ENCODE measurements around the gene FOXP1.

DNA sequence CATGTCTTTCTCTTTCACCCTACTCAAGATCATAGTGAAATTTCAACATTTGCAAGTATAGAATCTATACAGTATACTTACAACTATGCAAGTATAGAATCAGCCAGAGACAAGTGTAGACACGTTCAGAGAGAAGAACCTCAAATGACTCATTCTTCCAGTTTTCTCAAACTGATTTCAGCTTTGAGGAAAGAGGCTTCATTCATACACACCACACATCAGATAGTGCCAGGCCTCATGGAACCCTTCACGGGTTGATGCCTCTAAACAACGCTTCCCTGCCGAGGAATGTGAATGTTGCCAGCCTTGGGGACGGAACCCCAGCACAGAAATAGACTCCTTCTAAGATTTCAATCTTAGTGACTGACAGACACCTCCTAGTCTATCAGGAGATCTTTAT lies 135.7 kb downstream of the FOXP1 start:
- TF ChIP-seq, protein P1, sequence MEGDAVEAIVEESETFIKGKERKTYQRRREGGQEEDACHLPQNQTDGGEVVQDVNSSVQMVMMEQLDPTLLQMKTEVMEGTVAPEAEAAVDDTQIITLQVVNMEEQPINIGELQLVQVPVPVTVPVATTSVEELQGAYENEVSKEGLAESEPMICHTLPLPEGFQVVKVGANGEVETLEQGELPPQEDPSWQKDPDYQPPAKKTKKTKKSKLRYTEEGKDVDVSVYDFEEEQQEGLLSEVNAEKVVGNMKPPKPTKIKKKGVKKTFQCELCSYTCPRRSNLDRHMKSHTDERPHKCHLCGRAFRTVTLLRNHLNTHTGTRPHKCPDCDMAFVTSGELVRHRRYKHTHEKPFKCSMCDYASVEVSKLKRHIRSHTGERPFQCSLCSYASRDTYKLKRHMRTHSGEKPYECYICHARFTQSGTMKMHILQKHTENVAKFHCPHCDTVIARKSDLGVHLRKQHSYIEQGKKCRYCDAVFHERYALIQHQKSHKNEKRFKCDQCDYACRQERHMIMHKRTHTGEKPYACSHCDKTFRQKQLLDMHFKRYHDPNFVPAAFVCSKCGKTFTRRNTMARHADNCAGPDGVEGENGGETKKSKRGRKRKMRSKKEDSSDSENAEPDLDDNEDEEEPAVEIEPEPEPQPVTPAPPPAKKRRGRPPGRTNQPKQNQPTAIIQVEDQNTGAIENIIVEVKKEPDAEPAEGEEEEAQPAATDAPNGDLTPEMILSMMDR (IDR thresholded peaks at IDR 0.05 in 4 of 5, conservative IDR thresholded peaks at IDR 0.05 in 1 of 5): no peak
- TF ChIP-seq POLR2A (IDR thresholded peaks at IDR 0.05): no peak
